Stimulated activated CD8-positive, alpha-beta memory T cell treated with anti-CD3 and anti-CD28 coated beads, Interleukin-12 subunit alpha, Interleukin-12 subunit beta, amount 100 ng/mL, for 1 hour (primary cell): ENCODE data around the gene TOR4A.
"Not testable (repeated sequence)": the region's sequence is repeated elsewhere in the genome, so short reads cannot be mapped to it uniquely, and the experiment has no call there.

Experiments
- DNase-seq: peaks from one replicate; pipeline ENCODE4 v3.0.0-alpha.2; 2020; ENCODE audit warnings: low read depth

Gene TOR4A

DNA sequence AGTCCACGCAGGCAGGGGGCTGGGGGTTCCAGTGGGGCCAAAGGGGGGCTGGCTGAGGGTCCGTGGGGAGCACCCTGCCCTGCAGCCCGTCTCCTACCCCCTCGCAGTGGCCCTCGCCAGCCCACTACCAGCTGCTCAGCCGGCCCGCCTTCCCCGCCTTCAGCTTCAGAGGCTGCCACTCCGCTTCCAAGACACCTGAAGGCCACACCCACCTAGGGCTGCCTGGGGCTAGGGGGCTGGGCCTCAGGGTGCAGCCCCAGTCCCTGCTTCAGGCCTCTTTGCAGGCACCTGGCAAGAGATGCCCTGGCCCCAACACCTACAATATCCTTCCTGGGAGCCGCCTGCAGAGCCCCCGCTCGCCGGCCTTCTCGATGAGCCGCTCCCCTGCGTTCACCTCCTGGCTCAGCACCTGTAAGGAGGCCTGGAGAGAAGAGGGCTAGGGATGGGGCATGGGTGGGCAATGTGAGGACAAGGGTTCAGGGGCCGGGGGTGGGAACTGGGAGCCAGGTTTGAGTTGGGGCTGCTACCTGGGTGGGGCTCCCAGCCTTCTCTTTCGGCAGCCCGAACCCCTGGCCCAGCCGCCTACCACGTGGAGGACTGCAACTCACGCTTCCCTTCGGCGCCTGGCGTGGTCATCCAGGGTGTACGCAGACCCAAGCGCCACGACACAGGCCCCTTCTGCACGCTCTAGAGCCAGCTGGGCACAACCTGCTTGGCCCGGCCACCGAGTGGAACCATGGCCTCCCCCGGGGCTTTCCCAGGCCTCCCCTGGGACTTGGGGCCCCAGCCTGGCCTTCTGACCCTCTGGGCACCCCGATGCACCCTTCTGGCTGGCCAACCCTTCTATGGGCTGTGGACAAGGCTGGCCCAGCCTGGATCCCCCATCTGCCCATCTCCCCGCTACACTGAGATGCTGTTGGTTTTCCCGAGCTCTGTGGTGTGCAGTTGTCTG, 24.7 kb upstream of the TOR4A start:
- DNase-seq, result no peak

DNA sequence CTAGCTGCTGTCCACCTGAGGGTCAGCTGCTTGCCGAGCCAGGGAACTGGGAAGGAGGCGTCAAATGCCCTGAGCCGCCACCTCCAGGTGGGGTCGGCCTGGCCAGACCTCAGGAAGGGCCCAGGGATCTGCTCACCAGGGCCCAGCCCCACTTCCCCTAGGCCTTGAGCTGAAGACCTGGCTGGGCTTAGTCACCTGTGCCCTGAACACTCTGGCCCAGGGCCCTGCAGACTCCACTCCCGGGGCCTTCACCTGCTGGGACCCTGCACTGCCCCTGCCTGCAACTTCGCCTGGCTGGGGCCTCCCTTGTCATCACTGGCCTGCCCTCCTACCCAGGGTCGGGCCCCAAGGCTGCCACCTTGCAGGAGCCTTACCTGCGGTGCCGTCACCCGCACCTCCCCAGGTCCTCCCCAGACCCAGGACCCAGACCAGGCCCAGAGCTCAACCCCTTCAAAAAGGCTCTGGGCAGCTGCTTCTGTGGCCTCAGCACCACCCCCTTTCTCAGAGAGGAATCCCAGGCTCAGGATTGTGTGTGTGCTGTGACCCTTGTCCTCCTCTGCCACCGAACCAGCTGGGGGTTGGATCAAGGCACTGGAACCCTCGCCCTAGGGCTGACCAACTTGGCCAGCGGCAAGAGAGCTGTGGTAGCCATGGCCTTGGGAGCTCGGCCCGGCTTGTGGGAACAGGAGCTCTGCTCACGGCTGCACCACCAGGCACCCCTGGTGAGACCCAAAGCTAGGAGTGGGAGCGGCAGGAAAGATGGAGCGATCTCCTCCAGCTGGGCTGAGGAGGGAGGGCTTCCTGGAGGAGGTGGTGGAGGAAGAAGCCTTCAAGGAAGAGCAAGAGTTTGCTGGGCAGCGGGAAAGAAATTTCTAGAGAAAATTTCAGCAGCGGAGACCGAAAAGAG, 23.6 kb upstream of the TOR4A start:
- no peak for DNase-seq

DNA sequence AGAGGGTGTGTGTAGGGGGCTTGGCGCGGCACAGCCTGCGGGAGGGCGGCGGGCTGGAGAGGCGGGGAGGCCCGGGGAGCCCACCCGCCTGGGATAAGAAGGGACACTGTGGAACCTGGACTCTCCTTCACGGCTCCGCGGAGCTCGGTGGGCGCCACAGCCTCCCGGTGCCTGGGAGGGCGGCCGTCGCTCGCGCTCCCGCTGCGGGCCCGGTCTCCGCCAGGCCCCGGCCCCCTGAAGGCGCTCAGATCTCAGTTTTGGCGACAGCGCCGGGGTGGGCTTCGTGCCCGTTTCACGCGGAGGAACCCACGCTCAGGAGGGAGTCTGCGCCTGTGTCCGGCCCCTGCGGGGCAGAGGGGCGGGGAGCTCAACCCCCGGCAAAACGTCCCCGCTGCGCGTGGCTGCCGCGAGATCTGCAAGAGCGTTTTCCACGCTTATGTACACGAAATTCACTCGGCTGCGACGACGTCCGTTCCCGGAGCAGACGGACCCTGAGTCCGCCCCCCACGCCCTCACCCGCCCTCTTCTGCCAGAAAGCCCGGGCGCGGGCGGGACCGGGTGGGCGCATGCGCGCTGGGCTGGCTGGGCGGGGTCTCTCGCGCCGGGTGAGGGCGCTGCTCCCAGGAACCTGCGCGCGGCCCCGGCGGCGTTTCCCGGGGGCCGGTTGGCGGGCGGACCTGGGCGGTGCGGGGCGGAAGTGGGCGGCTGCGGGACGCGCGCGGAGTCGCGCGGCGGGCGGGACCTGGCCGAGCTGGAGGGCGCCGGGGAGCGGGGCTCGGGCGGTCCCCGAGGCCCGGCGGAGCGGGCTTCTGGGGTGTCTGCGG, 22.7 kb upstream of the TOR4A start, which contains the start of gene NELFB:
NELFB (plus strand) TSS at position 704 of the 824 bp plus-strand sequence.
- DNase-seq, result peak; percentile 95

DNA sequence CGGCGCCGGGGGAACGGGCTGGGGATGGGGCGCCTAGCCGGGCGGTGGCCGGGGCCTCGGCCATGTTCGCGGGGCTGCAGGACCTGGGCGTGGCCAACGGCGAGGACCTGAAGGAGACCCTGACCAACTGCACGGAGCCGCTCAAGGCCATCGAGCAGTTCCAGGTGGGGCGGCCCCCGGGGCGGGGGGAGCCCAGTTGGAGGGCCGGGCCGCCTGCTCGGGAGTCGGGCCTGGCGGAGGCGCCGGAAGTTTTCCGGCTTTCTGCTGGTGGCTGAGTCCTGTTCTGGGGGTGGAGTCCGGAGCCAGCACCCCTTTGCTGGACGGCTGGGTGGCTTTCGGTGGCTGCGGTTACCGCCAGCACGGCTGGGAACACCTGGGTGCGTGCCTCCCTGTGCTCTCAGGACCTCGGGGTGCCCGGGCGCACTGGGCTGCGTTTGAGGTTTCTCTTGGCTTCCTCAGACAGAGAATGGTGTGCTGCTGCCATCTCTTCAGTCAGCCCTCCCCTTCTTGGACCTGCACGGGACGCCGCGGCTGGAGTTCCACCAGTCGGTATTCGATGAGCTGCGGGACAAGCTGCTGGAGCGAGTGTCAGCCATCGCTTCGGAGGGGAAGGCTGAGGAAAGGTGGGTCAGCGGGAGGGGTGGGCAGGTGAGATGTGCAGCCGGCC, 21.9 kb upstream of the TOR4A start:
- DNase-seq, result no peak

DNA sequence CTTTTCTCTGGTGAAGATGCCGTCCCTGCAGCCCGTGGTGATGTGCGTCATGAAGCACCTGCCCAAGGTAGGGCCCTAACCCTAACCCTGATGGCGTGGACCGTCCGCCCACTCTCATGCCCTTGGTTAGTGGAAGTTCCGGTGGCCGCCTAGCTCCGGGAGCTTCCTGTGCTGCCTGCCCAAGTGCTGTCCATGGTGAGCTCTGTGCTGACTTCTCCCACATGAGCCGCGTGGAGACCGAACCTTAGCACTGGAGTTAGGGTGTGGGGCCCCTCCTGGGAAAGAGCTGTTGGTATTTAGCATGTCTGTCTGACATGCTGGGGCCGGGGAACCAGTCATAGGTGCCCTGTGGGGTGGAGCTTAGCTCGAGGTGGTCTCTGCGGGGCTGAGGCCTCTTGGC, 21.2 kb upstream of the TOR4A start:
- no peak for DNase-seq

DNA sequence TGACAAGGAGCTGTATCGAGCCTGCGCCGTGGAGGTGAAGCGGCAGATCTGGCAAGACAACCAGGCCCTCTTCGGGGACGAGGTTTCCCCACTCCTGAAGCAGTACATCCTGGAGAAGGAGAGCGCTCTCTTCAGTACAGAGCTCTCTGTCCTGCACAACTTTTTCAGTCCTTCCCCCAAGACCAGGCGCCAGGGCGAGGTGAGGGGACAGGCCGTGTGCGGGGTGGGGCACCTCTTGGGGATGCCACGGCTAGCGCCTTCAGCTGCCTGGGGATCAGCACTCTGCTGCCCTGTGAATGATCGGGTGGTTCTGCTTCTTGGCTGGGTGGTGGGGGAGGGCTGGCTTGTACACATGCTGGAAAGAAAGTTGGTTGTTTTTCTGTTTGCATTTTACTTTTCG, 20.7 kb upstream of the TOR4A start:
- no peak for DNase-seq

DNA sequence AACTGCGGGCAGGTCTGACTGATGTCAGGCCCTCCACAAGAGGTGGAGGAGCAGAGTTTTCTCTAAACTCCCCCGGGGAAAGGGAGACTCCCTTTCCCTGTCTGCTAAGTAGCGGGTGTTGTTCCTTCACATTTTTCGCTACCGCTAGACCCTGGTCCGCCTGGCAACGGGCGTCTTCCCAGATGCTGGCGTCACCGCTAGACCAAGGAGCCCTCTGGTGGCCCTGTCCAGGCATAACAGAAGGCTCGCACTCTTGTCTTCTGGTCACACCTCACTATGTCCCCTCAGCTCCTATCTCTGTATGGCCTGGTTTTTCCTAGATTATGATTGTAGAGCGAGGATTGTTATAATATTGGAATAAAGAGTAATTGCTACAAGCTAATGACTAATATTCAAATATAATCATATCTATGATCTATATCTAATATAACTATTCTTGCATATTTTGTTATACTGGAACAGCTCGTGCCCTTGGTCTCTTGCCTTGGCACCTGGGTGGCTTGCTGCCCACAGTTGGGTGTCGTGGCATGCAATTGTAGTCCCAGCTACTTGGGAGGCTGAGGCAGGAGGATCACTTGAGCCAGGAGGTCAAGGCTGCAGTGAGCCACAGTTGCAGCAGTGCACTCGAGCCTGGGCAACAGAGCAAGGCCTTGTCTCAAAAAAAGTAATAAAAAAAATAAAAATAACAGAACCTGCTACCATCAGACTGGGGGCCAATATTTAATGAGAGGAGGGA, 15.2 kb upstream of the TOR4A start:
- DNase-seq, result not testable (repeated sequence)

DNA sequence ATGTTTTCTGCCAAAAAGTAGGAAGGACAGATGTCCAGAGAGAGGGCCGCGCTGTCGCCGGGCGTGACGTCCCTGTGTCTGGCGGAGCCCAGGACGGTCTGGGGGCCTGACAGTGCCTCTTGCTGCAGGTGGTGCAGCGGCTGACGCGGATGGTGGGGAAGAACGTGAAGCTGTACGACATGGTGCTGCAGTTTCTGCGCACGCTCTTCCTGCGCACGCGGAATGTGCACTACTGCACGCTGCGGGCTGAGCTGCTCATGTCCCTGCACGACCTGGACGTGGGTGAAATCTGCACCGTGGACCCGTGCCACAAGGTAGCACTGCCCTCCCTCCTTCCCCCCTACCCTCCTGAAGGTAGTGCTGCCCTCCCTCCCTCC, 14.6 kb upstream of the TOR4A start:
- DNase-seq, result no peak

DNA sequence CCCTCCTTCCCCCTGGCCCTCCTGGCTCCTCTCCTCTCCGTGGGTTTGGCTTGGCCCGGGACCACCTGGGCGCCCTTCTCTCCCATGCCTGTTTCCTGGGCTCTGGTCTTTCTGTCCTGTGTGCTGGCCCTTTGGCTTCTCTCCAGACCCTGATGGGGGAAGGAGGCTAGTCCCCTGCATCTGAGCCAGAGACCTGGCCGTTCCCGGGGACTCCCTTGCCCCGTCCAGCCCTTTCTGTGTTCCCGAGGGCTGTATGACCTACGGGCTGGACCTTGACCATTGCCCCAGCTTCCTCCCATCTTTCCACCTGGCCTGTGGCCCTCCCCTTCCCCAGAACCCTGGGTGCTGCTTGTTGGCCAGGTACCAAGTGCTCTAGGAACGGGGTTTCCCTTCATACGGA, 14.0 kb upstream of the TOR4A start:
- DNase-seq, result no peak

DNA sequence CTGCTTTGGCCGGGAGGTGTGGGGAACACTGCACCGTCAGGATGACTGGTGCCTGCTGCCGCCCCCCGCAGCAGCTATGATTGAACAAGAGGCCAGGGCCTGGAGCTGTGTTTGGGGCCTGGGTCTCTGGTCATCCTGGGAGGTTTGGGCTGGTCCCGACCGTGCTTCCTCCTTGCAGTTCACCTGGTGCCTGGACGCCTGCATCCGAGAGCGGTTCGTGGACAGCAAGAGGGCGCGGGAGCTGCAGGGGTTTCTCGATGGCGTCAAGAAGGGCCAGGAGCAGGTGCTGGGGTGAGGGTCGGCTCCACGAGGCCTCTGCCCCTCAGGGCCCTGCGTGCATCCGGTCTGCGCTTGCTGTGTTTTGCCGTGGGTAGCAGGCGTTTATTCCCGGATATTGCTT, 13.5 kb upstream of the TOR4A start:
- no peak for DNase-seq

DNA sequence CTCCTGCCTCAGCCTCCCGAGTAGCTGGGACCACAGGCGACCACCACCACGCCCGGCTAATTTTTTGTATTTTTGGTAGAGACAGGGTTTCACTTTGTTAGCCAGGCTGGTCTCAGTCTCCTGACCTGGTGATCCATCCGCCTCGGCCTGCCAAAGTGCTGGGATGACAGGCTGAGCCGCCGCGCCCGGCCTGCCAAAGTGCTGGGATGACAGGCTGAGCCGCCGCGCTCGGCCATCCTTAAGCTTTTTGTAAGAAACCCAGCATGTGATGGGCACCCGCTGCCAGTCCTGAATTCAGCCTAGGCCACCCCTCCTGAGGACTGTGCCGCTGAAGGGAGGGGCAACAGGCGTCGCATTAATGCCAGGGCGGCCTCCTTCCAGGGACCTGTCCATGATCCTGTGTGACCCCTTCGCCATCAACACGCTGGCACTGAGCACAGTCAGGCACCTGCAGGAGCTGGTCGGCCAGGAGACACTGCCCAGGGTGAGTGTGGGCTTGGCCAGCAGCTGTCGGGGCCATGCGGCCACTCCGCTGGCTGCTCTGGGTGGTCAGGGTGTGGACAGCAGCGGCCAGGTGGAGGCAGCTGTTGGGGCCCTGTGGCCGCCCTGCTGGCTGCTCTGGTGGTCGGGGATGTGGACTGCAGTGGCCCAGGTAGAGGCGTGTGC, 11.9 kb upstream of the TOR4A start:
- no peak for DNase-seq

DNA sequence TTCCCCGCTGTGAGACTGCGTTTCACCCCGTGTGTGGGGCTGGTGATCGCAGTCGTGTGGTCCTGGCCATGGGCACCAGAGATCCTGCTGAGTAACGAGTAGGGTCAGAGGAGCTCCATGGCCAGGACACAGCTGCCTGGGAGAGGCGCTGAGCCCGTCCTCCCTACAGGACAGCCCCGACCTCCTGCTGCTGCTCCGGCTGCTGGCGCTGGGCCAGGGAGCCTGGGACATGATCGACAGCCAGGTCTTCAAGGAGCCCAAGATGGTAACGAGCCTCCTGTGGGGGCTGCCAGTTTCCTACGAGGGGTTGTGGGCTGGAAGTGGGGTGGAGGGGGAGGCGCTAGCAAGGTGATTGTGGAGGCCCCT, 11.4 kb upstream of the TOR4A start:
- DNase-seq, result no peak

DNA sequence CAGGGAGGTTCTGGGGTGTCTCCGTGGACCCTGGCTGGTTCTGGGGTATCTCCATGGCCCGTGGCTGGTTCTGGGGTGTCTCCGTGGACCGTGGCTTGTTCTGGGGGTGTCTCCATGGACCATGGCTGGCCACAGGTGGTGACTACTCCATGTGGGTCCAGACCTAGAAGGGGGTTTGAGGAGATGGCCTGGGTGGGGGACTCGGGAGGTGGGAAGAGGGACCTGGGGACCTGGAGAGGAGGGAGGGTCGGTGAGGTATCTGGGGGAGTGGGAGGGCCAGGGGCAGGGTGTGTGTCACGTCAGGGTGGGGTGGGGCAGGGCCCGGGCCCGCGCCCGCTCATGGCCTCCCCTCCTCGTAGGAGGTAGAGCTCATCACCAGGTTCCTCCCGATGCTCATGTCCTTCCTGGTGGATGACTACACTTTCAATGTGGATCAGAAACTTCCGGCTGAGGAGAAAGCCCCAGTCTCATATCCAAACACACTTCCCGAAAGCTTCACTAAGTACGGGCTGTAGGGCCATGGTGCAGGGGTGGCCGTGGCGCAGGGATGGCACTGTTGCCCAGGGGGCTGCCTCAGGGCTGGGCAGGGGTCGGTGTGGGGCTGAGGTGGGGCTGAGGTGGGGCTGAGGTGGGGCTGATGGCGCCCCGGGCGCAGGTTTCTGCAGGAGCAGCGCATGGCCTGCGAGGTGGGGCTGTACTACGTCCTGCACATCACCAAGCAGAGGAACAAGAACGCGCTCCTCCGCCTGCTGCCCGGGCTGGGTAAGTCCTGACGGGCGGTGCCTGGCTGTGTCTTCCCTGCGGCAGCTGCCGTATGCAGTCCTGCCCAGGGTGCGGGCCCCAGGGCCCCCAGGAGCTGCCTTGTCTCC, 10.7 kb upstream of the TOR4A start:
- no peak for DNase-seq

DNA sequence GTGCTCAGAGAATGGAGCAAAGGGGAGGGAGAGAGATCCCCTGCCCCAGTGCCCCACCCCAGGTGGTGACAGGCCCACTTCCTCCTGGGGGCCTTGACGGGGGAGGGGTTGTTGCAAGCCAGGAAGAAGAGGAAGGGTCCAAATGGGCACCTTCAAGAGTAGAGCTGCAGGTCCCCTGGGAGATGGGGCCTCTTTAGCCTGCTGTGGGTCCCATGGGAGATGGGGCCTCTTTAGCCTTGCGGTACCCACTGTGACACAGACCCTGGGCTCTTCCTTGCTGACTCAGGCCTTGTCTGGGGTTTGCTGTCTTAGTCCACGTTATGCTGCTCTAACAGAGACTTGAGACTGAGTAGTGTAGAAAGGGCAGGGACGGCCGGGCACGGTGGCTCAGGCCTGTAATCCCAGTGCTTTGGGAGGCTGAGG, 9.6 kb upstream of the TOR4A start:
- no peak for DNase-seq

DNA sequence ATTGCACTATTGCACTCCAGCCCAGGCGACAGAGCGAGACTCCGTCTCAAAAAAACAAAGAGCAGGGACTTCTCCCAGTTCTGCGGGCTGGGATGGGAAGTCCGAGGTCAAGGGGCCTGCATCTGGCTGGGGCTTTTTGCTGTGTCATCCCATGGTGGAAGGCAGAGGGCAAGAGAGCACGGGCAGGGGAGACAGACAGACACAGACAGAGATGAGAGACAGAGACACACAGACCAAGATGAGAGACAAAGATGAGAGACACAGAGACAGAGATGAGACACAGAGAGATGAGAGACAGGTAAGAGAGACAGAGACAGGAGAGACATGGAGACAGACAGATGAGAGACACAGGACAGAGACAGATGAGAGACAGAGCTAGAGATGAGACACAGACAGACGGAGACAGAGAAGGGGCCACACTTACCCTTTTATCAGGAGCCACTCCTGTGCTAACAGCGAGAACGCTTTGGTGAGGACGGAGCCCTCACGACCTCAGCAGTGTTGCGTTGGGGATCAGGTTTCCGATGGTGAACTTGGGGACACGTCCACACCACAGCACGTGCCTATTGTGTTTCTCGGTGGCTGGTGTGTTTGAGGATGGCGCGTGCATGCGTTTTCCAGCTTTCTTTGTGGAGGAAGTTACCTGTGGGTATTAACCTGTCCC, 8.9 kb upstream of the TOR4A start:
- no peak for DNase-seq

DNA sequence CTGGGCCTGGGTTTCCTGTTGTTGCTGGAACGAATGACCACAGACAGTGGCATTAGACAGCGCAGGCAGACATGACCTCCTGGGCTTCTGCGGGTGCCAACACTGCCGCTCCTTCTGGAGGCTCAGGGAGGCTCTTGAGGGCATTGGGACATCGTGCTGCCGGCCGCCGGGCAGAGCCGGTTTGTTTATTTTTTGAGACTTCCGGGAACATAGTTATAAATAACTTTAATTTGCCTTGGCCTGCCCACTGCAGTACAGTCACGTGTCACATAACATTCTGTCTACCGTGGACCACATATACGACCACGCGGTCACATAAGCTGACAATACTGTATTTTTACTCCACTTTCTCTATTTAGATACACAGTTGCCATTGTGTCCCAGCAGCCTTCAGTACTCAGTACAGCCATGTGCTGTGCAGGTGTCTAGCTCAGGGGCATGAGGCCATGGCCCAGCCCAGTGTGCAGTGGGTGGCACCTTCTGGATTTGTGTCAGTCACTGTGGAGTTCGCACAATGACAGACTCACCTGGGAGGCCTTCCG, 8.2 kb upstream of the TOR4A start:
- DNase-seq, result no peak

DNA sequence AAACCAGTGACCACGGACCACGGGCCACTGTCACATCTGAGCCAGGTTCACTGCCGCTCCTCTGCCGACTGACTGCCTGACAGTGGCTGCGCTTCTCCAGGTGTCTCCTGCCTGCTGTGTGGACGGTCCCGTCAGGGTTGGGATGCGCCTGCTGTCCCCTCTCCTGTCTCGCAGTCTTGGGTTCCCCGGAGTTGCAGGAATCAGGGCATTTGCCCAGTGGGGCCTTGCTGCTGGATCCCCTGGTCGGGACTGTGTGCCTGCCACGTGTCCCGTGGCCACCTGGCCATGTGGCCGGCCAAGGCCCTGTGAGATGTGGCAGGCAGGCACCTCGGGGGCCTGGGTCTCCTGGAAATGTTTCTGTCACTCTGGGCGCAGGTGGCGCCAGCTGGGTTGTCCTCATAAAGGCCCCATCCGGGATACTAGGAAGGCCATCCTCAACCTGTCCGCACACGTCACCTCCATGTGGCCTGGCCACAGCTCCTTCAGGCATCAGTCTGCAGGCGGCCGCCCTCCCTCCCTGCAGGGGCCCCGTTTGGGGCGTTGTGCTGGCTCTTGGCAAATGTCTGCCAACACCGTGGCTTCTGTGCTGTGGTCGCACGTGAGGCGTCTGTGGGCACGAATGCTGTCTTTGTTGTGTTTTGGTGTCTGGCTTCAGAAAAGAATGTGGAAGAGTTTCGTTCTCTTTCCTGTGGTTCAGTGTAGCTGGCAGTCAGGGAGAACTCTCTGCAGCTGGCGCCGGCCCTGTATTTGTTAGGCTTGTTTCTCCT, 6.4 kb upstream of the TOR4A start:
- no peak for DNase-seq

DNA sequence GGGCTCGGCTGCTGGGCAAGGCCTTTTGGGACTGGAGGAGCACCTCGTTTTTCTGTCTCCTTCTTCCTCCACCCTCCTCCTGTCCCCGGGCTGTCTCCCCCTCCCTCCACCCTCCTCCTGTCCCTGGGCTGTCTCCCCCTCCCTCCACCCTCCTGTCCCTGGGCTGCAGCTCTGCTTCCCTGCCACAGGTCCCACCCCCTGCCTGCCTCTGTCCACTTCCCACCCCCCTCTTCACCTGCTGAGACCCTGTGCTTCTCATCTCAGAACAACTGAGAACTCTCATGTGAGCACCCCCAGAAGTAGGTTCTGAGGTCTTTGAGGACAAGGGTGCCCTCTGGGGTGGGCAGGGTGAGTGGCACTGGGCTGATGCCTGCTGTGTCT, 5.8 kb upstream of the TOR4A start:
- no peak for DNase-seq
